ENCODE measurements around the gene ZNF554. TPM values are rescaled to one million over a fixed set of nuclear protein-coding genes. Genes with fewer than 3 reads are reported as not detected.

The ZNF554 gene
- total RNA-seq, 2 donors from 2014 or later = 8.4 to 9.2 TPM

GRCh38 chr19:2803486-2804155, 16.0 kb upstream of the ZNF554 start:
- Histone ChIP-seq H3K9me3 (ENCODE audit: control insufficient read depth, low read length) (no peaks in the 10 kb centered on the region), H3K36me3 (ENCODE audit: control insufficient read depth, insufficient read depth, low read length) (peaks cover 54% of the 10 kb centered on the region), H3K4me3 (ENCODE audit: low read length) (no peak overlapping the region), H3K9ac (ENCODE audit: extremely low read depth, low read length, poor library complexity, severe bottlenecking) (no peak overlapping the region), H3K27ac (ENCODE audit: low read depth, low read length) (no peak overlapping the region), H3K4me1 (ENCODE audit: control insufficient read depth, insufficient read depth, low read length) (no peaks in the 10 kb centered on the region), H3K27me3 (ENCODE audit: control insufficient read depth, insufficient read depth, low read length, poor library complexity, severe bottlenecking) (no peaks in the 10 kb centered on the region)
- TF ChIP-seq, protein P1, sequence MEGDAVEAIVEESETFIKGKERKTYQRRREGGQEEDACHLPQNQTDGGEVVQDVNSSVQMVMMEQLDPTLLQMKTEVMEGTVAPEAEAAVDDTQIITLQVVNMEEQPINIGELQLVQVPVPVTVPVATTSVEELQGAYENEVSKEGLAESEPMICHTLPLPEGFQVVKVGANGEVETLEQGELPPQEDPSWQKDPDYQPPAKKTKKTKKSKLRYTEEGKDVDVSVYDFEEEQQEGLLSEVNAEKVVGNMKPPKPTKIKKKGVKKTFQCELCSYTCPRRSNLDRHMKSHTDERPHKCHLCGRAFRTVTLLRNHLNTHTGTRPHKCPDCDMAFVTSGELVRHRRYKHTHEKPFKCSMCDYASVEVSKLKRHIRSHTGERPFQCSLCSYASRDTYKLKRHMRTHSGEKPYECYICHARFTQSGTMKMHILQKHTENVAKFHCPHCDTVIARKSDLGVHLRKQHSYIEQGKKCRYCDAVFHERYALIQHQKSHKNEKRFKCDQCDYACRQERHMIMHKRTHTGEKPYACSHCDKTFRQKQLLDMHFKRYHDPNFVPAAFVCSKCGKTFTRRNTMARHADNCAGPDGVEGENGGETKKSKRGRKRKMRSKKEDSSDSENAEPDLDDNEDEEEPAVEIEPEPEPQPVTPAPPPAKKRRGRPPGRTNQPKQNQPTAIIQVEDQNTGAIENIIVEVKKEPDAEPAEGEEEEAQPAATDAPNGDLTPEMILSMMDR (conservative IDR thresholded peaks at IDR 0.05) = no peak
- Mint-ChIP-seq H3K4me3 (no peak overlapping the region), H3K9me3 (no peaks in the 10 kb centered on the region), H3K27me3 (ENCODE audit: insufficient read depth) (no peaks in the 10 kb centered on the region), H3K27ac (no peak overlapping the region), H3K36me3 (ENCODE audit: low read depth) (peaks cover 58% of the 10 kb centered on the region), H3K4me1 (no peaks in the 10 kb centered on the region)
- 94 to 98% methylated on average over 28 to 29 of the region's 29 CpGs for WGBS, 2 experiments (ENCODE audit: insufficient coverage in 1 of 2, insufficient read length in 1 of 2)
- no peak for DNase-seq

DNA sequence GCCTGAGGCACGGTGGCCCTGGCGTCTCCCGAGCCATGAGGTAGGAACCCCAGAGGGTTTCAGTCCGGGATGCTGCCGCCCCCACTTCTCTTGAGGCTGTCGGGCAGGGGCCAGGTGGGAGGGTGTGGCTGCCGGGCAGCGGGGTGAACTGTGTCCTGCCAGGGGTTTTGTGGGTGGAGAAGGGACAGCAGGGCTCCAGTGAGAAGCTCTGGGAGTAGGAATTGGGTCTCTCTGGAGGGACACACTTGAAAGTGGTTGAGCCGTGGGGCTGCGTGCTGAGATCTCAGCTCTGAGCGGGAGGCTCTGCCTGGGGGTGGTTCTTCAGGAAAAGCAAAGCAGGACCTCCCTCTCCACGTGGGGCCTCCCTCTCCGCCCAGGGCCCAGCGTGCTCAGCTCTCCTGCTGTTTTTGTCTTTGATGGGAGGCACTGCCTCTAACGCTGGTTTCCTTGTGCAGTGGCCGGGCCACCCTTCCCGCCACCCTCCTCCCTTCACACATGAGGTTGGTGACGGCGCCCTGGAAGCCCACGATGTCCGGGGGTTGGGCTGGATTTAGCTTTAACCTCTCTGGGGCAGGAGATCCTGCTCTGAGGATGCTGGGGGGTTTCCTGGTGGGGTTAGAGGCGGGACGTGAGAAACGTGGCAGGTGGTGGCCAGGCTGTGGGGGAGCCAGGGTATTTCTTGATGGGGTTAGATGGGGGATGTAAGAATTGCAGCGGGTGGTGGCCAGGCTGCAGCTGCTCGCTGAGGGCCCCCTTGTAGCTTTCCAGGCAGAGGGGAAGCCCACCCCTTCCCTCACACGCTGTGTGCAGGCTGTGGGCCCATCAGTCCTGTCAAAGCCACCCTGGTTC, 15.3 kb upstream of the ZNF554 start:
- Mint-ChIP-seq H3K9me3 (no peaks in the 10 kb centered on the region), H3K27ac (no peak overlapping the region), H3K4me3 (no peak overlapping the region), H3K4me1 (no peaks in the 10 kb centered on the region), H3K27me3 (ENCODE audit: insufficient read depth) (no peaks in the 10 kb centered on the region), H3K36me3 (ENCODE audit: low read depth) (peaks cover 58% of the 10 kb centered on the region)
- H3K9ac ChIP-seq (ENCODE audit: extremely low read depth, low read length, poor library complexity, severe bottlenecking) = no peak overlapping the region
- no peaks in the 10 kb centered on the region for H3K9me3 ChIP-seq (ENCODE audit: control insufficient read depth, low read length)
- peaks cover 55% of the 10 kb centered on the region for H3K36me3 ChIP-seq (ENCODE audit: control insufficient read depth, insufficient read depth, low read length)
- no peak overlapping the region for H3K27ac ChIP-seq (ENCODE audit: low read depth, low read length)
- DNase-seq = no peak
- no peak overlapping the region for H3K4me3 ChIP-seq (ENCODE audit: low read length)
- no peaks in the 10 kb centered on the region for H3K4me1 ChIP-seq (ENCODE audit: control insufficient read depth, insufficient read depth, low read length)
- WGBS, 2 experiments (ENCODE audit: insufficient coverage in 1 of 2, insufficient read length in 1 of 2) = 90 to 91% methylated on average over 7 to 27 of the region's 27 CpGs
- TF ChIP-seq, protein P1 (conservative IDR thresholded peaks at IDR 0.05) = no peak
- H3K27me3 ChIP-seq (ENCODE audit: control insufficient read depth, insufficient read depth, low read length, poor library complexity, severe bottlenecking) = no peaks in the 10 kb centered on the region

GRCh38 chr19:2805261-2805900, 14.3 kb upstream of the ZNF554 start:
- Histone ChIP-seq H3K9me3 (ENCODE audit: control insufficient read depth, low read length) (no peaks in the 10 kb centered on the region), H3K9ac (ENCODE audit: extremely low read depth, low read length, poor library complexity, severe bottlenecking) (no peak overlapping the region), H3K36me3 (ENCODE audit: control insufficient read depth, insufficient read depth, low read length) (peaks cover 49% of the 10 kb centered on the region), H3K4me3 (ENCODE audit: low read length) (no peak overlapping the region), H3K4me1 (ENCODE audit: control insufficient read depth, insufficient read depth, low read length) (no peaks in the 10 kb centered on the region), H3K27ac (ENCODE audit: low read depth, low read length) (no peak overlapping the region), H3K27me3 (ENCODE audit: control insufficient read depth, insufficient read depth, low read length, poor library complexity, severe bottlenecking) (no peaks in the 10 kb centered on the region)
- Mint-ChIP-seq H3K27me3 (ENCODE audit: insufficient read depth) (no peaks in the 10 kb centered on the region), H3K4me1 (no peaks in the 10 kb centered on the region), H3K36me3 (ENCODE audit: low read depth) (peaks cover 57% of the 10 kb centered on the region), H3K9me3 (no peaks in the 10 kb centered on the region), H3K4me3 (no peak overlapping the region), H3K27ac (no peak overlapping the region)
- TF ChIP-seq, protein P1 (conservative IDR thresholded peaks at IDR 0.05) = no peak
- DNase-seq = no peak
- WGBS, 2 experiments (ENCODE audit: insufficient coverage in 1 of 2, insufficient read length in 1 of 2) = 95 to 99% methylated on average over 16 to 23 of the region's 28 CpGs

Measured in endodermal cell (in vitro differentiated cells).